Ammon's horn (tissue), 1 donor: ENCODE data around the gene ENG.
"Not testable (repeated sequence)": the region's sequence is repeated elsewhere in the genome, so short reads cannot be mapped to it uniquely, and the experiment has no call there.

ENCODE experiments used
- DNase-seq: peaks from one replicate; pipeline ENCODE4 v3.0.0-alpha.2; 2016; ENCODE audit warnings: low spot score

The ENG gene

DNA sequence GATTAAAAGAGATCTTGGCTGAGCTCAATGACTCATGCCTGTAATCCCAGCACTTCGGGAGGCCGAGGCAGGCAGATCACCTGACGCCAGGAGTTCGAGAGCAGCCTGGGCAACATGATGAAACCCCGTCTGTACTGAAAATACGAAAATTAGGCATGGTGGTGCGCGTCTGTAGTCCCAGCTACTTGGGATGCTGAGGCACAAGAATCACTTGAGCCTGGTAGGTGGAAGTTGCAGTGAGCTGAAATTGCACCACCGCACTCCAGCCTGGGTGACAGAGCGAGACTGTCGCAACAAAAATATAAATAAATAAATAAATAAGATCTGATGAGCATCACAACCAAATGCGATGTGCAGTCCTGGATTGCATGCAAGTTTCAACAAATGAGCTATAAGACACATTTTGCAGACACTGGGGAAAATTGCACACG lies 8.7 kb upstream of the ENG start:
- DNase-seq: no peak

DNA sequence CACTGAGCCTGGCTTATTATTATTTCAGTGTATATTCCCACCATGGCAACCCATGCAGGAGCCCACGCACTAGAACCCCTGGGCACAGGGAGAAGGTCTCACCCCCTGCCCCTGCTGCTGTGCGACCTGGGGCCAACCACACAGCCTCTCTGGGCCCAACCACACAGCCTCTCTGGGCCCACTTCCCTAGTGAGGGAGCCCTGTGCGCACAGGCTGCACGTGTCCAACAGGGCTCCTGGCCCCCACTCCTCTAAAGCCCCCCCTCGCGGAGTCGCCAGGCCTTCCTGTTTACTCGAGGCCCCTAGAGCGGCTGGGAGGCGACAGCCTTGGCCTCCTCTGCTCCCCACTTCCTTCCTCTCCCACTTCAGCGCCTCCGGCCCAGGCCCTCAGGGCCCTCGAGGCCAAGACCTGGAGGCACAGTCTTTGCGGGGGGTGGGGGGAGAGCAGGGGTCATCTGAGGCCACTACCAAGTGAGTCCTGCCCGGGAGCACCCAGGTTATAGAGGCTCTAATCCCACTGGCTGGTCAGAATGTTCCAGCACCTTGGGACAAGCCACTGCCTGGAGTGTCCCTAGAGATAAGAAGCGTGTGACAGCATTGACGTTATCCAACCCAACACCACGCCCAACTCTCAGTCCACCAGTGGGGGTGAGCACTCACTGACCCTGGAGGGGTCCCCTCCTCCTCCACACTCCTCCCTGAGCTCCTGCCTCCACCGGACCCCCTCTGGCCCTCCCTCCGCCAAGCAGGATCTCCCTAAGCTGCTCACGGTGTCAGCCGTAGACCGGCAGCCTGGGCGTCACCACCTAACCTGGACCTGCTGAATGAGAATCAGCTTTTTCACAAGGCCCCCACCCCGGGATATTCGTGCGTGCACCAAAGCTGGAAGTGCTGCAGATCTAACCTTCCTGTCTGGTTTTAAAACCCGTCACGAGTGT lies 7.9 kb upstream of the ENG start:
- peak; percentile 74 for DNase-seq

DNA sequence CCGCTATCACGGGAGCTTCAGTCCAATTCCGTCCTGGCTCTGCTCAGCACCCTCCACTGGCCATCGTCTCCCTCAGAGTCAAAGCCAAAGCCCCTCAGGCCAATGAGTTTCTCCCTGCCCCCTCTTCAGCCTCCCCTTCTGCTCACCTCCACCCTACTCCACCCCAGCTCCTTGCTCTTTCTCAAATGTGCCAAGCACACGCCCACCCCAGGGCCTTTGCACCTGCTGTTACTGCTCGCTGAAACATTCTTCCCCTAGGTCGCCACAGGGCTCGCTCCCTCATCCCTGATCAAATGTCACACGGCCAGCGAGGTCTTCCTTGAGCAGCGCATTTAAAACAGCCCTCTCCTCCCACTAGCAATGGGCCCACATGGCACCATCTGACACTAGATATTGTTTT lies 6.3 kb upstream of the ENG start:
- no peak for DNase-seq

DNA sequence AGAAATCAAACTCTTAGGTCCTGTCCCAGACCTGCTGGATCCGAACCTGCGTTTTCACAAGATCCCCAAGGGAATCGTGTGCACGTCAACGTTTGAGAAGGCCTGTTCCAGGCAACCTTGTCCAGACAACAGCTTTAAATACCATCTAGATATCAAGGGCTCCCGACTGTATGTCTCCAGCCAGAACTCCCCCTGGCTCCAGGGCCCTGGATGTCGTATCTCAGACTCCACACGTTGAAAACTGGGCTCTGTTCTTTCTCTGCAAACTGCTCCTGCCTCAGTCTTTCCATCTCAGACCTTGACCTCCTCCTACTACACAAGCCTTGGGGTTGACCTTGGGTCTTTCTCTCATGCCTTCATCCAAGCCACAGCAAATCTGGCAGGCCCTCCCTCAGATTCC lies 5.8 kb upstream of the ENG start:
- DNase-seq: no peak

DNA sequence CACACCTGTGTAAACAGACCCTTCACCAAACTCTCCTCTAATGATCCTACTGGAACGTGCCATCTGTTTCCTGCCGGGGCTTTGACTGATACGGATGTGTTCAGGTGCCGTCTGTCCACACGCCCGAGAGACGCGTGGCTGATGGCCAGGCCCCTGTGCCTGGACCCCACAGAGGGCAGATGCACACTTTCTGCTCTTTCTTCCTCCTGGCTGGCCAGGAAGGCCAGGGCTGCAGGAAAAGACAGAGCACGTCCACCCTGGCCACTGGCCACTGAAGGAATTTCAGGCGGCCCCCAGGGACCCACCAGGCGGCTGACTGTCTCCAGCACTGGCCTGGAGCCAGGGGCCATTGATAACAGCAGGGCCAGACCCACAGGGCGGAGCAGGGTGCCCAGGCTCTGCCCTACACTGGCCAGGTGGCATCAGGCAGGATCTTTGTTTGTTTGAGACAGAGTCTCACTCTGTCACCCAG lies 3.6 kb upstream of the ENG start:
- no peak for DNase-seq

DNA sequence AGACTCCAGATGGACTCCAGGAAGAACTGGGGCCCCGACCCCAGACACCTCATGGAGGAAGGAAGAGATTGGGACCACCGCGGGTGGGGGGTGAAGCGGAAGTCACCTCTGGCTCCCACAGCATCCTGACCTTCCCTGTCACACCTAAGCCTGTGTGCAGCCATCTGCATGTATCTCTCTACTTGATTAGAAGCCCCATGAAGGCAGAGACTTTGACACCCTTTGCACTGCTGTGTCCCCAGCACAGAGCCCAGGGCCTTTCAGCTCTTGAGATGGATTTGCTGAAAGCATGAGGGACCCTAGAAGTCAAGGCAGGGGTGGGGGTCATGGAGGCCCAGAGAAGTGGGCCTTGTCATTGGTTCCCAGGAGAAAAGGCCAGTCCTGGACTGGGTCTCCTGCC lies 2.8 kb upstream of the ENG start:
- no peak for DNase-seq

DNA sequence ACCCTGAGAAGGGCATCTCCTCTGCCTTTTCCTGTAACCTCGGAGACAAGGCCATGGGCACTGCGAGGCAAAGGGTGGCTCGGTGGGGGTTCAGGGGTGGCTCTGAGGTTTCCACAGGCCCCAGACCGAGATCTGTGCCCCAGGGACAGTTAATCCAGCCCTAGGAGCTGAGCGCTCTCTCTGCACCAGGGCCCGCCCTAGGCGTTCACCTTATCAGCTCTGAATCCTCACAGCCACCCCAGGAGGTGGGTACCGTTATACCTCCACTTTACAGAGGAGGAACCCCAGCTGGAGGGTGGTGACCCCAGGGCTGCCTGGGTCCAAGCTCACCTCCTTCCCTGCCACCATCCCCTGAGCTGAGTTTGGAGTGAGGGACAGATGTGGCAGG lies 2.3 kb upstream of the ENG start:
- no peak for DNase-seq

DNA sequence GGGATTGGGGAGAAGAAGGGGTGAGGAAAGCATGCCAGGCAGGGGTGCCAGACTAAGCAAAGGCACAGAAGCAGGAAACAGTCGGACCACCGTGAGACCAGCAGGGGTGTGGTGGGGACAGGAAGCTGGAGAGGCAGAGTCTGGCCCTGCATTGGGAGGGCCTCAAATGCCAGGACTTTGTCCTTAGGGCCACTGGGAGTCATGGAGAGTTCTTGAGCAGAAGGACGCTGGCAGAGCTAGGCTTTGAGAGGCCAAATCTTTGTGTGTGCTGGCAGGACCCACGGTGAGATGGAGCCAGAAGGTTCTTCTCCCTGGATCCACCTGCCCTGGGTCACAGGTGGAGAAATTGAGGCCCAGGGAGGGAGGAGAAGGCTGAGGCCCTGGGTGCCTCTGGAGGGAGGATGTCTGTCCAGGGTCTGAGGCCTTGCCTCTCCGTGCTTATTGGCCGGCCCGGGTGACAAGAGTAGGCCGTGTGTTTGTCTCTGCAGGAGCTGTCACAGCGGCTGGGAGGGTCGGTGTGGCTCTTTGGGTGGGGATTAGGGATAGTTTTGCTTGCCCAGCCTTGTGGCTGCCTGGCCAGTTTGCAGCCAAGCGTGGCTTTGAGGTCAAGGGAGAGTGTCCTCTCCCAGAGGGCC lies 1.8 kb upstream of the ENG start:
- no peak for DNase-seq

DNA sequence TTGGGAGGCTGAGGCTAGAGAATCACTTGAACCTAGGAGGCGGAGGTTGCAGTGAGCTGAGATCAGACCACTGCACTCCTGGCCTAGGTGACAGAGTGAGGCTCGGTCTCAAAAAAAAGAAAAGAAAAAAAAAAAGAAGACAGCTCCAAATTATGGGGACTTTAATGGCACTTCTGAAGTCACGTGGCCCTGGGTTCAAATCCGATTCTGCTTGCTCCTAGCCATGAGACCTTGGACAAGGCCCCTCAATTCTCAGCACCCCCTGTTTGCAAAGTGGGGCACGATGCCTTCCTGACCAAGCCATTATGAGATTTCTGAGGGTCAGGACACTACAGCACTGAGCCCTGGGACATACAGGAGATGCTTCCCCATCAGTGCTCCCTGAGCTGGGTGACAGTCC lies 1.1 kb upstream of the ENG start:
- no peak for DNase-seq

DNA sequence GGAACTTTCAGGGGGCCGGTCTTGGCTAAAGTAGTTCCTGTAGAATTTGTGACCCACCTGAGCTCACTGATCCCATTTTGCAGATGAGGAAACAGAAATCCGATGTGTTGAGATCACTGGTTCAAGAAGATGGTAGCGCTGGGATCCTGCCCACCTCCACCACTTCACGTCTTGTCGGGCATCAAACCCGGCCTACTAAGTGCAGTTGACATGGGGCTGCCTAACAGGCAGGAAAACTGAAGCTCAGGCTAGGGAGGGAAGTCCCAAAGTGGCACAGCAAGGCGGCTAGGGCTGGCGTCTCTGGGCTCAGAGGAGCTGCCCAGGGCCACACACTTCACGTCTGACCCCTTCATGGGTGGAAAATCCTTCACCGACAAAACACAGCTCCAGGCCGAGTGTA lies 502 bp upstream of the ENG start:
- DNase-seq: no peak

DNA sequence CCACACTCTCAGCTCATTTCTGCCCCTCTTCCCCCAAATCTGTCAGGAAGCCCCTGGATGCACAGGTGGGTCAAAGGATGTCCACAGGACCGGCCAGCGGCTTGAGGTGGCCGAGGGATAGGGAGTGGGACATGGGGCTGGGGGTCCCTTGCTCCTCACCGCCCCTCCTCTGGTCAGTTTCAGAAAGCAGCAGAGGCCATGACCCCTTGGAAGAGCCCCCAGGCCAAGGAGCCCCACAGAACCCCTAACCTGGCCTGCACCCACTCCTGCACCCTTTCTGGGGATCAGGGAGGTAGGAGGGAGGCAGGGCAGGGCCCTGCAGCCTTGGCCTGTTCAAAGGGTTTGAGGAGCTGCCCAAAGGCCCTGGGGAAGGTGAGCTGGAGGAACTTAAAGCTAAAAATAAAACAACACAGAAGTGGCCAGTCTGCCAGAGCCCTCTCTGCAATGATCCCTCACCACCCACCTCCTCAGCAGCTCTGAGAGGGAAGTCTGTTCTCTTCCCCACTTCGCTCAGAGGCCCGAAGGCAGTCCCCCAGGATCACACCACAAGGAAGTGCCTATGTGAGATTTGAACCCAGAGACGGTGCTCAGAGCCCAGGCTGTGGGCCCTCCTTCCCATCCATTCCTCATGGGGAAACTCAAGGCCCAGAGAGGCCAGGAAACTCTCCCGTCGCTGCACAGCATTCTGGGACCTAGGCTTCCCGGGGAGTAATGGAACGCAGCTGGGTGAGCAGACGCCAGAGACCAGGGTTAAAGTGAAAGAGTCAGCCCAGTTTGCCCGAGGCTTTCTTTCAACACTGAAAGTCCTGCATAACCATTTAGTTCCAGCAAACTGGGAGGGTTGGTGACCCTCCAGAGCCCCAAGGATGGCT lies 910 bp downstream of the ENG start:
- DNase-seq: no peak

DNA sequence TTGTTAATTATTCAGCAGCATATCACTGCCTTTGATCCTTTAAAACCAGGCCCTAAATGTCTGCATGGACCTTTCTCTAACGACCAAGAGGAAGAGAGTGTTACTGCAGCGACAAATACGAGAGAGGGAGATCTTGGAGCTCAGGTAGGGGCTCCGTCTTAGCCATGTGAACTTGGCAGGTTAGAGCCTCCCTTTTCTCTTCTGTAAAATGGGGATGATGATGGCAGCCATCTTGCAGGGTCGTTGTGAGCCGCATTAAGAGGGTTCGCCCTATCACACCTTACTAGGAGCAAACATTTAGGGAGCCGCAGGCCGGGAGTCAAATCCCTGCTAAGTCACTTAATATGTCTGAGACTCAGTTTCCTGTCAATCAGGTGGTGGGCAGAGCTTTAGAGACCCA lies 1.6 kb downstream of the ENG start:
- no peak for DNase-seq

DNA sequence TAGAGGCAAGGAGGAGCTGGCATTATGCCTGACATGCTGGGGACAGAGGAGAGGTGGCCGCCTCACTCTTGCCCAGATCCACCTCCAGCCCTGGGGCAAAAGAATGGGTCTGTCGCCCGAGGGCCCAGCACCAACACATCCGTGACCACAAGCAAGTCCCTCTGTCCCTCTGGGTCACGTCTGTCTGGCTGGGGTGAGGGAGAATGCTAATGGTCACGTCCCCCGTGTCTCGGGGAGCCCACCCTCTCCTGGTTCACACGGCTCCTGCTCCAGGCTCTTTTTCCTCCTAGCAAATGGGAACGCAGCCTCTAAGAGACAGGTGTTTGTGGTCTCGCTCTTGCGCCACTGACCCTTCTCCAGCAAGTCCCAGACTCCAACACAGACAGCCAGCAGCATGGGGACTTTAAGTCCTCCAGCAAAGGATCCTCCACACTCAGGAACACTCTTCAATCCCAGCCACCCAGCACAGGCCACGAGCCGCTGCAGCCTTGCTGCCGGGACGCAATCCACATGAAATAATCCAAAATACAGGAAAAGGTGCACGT lies 4.1 kb downstream of the ENG start:
- no peak for DNase-seq

DNA sequence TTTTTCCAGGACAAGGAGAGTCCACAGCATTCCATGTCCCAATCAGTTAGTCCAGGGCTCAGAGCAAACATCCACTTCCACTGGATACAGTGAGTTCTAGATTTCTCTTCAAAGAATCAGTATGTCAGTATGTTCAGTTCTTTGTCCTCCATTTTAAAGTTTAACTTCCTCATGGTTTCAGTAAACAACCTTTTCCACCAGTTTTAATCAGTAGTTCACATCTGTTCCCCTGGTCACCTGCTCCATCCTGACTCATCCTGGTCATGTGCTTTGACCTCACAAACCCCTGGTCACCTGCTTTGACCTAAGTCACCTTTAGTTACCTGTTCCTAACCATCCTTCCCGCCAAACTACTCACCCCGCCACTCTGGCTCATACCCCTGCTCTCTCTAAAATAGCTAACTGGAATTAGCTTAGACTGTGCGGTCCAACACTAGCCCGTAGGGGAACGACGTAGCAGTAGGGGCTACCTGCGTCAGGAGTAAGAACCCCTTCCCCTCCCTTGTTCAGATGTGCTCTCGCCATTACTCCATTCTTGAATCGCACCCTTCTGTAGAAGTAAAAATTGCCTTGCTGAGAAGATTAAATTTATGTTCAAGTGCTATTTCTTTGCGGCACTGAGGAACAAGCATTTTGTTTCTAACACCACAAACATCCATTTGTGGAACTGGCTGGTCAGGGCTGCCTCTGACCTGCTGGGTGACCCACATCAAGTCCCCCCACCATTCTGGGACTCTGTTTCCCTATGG lies 5.5 kb downstream of the ENG start:
- DNase-seq: no peak

DNA sequence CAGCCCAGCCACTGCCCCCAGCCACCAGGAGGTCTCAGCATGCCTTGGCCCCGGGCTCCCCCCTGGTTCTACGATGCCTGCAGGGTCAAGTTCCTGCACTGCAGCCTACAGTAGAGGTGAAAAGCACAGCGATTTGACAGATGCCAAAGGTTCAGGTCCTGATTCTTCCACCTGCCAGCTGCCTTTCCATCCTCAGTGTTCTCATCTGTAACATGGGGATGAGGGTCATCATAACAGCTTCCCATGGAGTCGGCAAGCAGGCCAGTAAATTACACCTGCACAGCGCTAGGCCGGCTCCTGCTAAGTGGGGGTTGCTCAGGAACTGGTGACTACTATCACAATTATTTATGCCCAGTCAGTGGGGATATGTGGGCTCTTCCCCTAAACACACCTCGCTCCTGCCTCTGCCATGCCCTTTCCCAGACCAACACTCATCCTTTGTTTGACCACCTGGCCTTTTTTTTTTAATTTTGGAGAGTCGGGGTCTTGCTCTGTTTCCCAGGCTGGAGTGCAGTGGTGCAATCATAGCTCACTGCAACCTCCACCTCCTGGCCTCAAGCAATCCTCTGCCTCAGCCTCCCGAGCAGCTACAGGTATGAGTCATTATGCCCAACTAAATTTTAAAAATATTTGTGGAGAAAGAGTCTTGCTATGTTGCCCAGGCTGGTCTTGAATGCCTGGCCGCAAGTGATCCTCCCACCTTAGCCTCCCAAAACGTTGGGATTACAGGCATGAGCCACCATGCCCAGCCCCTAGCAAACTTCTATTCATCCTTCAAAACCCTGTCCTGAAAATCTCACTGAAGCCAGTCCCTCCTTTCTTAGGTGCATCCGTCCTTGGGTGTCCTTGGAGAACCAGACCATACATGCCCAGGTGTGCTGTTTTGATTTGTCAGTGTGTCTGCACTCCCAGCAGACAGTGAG lies 6.4 kb downstream of the ENG start:
- DNase-seq: no peak

DNA sequence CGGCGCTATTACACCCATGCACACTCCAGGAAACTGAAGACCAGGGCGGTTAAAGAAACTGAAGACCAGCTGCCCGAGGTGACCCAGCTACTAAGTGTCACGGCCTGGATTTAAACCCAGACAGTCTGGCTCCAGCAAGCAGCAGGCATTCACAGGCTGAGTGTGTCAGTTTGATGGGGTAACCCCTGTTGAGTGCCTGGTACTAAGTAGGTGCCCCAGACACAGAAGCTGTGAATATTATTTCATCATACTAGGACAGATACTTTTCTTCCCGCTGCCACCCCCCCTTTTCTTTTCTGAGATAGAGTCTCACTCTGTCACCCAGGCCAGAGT lies 7.3 kb downstream of the ENG start:
- no peak for DNase-seq

DNA sequence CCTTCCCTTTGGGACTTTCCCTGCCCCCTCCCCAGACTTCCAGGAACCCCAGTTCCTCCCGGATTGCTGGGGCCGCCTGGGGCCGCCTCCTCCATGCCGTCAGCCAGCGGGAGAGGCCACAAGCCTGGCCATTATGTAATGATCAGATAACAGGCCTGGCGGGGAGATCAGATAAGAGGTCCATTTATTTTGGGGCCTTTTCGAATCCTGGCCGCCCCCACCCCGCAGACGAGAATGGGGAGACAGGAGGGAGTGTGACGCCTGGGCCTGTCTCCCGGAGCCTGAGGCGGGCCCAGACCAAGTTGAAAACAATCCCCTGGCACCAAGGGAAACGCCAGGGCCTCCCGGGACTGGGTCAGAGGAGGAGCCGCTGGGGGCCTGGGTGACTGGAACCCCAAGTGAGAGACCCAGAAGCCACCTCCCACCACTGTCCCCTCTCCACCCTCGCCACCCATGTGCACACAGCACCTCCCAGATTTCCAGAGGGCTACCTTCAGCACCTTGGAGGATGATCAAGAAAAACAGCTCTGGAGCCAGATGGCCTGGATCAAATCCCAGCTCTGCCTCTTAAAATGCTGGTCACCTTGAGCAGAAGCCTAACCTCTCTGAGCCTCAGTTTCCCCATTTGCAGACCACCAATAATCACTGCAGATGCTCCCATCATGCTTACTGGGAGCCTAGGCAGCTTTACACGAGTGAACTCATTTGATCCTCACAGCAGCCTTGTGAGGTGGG lies 7.8 kb downstream of the ENG start:
- DNase-seq: no peak

DNA sequence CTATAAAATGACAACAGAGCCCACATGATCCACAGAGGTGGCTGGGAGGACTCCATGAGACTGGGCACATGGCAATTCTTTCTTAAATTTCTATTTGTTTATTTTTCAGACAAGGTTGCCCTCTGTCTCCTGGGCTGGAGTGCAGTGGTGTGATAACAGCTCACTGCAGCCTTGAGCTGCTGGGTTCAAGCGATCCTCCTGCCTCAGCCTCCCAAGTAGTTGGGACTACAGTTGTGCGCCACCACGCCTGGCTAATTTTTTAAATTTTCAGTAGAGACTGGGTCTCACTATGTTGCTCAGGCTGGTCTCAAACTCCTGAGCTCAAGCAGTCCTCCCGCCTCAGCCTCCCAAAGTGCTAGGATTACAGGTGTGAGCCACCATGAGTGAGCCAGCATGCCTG lies 8.8 kb downstream of the ENG start:
- DNase-seq: not testable (repeated sequence)

DNA sequence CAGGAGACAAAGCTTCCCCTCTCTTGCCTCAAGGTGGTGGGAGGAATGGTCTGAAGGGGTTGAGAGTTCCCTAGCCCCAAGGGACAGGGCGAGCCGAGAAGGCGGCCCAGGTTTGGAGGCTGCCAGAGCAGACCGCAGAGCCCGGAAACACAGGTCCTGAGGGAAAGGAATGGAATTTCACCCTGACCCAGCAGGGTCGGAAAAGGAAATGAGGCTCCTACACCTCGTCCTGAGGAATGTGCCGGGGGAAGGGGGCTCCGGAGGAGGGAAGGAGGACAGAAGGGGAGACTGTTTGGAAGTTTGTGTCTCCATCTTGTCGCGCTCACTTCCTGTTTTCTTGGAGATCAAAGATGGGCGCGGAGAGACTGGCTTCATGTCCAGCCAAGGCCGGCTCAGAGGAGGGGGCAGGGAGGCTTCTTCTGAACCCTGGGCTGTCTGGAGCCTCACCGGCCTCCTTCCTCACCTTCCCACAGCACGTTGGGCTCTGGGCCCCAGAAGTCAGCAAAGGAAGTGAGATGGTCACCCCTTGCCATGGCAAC lies 9.6 kb downstream of the ENG start:
- DNase-seq: no peak
